ENCODE data around the gene DEDD2.

DEDD2 gene

DNA sequence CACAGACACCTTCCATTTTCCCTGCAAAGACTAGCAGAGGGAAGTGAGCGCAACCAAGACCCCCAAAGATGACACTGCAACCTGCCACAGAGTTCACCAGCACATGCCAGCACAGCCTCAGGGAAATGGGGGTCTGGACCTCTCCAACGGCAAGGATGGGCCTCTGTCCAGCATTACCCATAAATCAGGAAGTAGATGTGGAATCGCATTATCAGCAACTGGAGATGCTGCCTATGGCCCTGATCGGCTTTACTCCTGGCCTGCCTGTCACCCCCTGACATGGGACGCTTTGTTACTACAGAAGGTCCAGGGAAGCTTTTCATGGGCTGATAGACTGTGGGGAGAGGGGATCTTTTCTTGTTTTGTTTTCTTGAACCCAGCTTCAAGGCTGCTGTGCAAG is 43.8 kb downstream of the DEDD2 start:
- Histone ChIP-seq H3K36me3 (ENCODE audit: control insufficient read depth in 1 of 2, insufficient read depth in 2 of 2, low read depth in 1 of 2, low read length in 2 of 2) (no peaks in the 10 kb centered on the region), H3K79me1 (replicated peaks; ENCODE audit: low read length, poor library complexity, severe bottlenecking) (no peaks in the 10 kb centered on the region), H3K23ac (ENCODE audit: low read length in 2 of 2) (no peak overlapping the region), H3K27me3 (ENCODE audit: control insufficient read depth in 1 of 2, insufficient read depth in 1 of 2, low read length in 2 of 2) (peaks cover 64 to 87% of the 10 kb centered on the region in 2 experiments), H3K4me2 (ENCODE audit: low read length, poor library complexity, severe bottlenecking) (no peak overlapping the region), H2AK5ac (ENCODE audit: low read length, severe bottlenecking) (no peak overlapping the region), H3K4me1 (ENCODE audit: control insufficient read depth, insufficient read depth, low read depth, low read length) (peaks cover 9% of the 10 kb centered on the region), H3K9me3 (ENCODE audit: control insufficient read depth, low read length) (no peaks in the 10 kb centered on the region), H3K27ac (ENCODE audit: low read length, poor library complexity, severe bottlenecking) (no peak overlapping the region), H2BK12ac (ENCODE audit: low read length in 2 of 2) (no peak overlapping the region), H2BK120ac (ENCODE audit: low read depth, low read length) (no peak overlapping the region), H3K18ac (ENCODE audit: low read depth in 1 of 2, low read length in 2 of 2) (no peak overlapping the region), H2BK5ac (ENCODE audit: low read depth, low read length, poor library complexity, severe bottlenecking) (no peak overlapping the region), H2BK15ac (ENCODE audit: low read depth, poor library complexity, severe bottlenecking) (no peak overlapping the region), H3K9ac (ENCODE audit: low read length) (no peak overlapping the region), H4K8ac (ENCODE audit: low read length) (no peak overlapping the region), H4K91ac (ENCODE audit: low read length) (no peak overlapping the region), H3K14ac (ENCODE audit: low read length in 2 of 2) (no peak overlapping the region), H3K4me3 (ENCODE audit: insufficient read depth in 1 of 2, low read depth in 1 of 2, low read length in 2 of 2) (no peak overlapping the region), H3K4ac (ENCODE audit: low read depth in 1 of 2, low read length in 2 of 2) (no peak overlapping the region), H2AFZ (ENCODE audit: low read depth, low read length) (no peak overlapping the region)
- no peak for DNase-seq
- WGBS = 95% methylated on average over 5 of the region's 5 CpGs

DNA sequence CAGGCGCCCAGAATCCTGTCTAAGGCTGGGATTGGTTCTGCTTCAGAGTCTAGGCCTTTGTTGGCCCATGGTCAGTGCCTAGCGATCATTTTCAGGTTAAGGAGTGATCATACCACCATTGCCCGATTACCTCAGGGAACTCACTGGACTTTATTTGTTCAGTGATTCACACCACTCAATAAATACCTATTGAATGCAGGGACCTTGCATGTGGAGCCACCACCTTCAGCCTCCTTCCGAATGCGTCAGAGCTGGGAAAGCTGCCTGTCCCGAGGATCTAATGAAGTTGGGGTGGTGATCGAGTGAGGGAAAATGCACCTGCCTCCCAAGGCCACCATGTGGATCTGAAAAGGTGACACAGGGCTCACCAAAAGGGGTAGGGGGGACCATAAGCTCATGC is 45.2 kb downstream of the DEDD2 start:
- no peaks in the 10 kb centered on the region for H3K36me3 ChIP-seq (ENCODE audit: control insufficient read depth in 1 of 2, insufficient read depth in 2 of 2, low read depth in 1 of 2, low read length in 2 of 2)
- H3K9me3 ChIP-seq (ENCODE audit: control insufficient read depth, low read length) = no peaks in the 10 kb centered on the region
- no peak overlapping the region for H2AK5ac ChIP-seq (ENCODE audit: low read length, severe bottlenecking)
- no peak overlapping the region for H3K9ac ChIP-seq (ENCODE audit: low read length)
- no peaks in the 10 kb centered on the region for H3K79me1 ChIP-seq (replicated peaks; ENCODE audit: low read length, poor library complexity, severe bottlenecking)
- H3K14ac ChIP-seq (ENCODE audit: low read length in 2 of 2) = no peak overlapping the region
- H2AFZ ChIP-seq (ENCODE audit: low read depth, low read length) = no peak overlapping the region
- H3K4me3 ChIP-seq (ENCODE audit: insufficient read depth in 1 of 2, low read depth in 1 of 2, low read length in 2 of 2) = no peak overlapping the region
- peaks cover 8% of the 10 kb centered on the region for H3K4me1 ChIP-seq (ENCODE audit: control insufficient read depth, insufficient read depth, low read depth, low read length)
- no peak overlapping the region for H4K91ac ChIP-seq (ENCODE audit: low read length)
- no peak overlapping the region for H2BK5ac ChIP-seq (ENCODE audit: low read depth, low read length, poor library complexity, severe bottlenecking)
- H3K4ac ChIP-seq (ENCODE audit: low read depth in 1 of 2, low read length in 2 of 2) = no peak overlapping the region
- H3K27ac ChIP-seq (ENCODE audit: low read length, poor library complexity, severe bottlenecking) = no peak overlapping the region
- H3K23ac ChIP-seq (ENCODE audit: low read length in 2 of 2) = no peak overlapping the region
- H2BK15ac ChIP-seq (ENCODE audit: low read depth, poor library complexity, severe bottlenecking) = no peak overlapping the region
- H3K4me2 ChIP-seq (ENCODE audit: low read length, poor library complexity, severe bottlenecking) = no peak overlapping the region
- no peak overlapping the region for H2BK12ac ChIP-seq (ENCODE audit: low read length in 2 of 2)
- WGBS = 88% methylated on average over 7 of the region's 7 CpGs
- H4K8ac ChIP-seq (ENCODE audit: low read length) = no peak overlapping the region
- no peak overlapping the region for H2BK120ac ChIP-seq (ENCODE audit: low read depth, low read length)
- H3K27me3 ChIP-seq (ENCODE audit: control insufficient read depth in 1 of 2, insufficient read depth in 1 of 2, low read length in 2 of 2) = peaks cover 62 to 87% of the 10 kb centered on the region in 2 experiments
- H3K18ac ChIP-seq (ENCODE audit: low read depth in 1 of 2, low read length in 2 of 2) = no peak overlapping the region
- no peak for DNase-seq

DNA sequence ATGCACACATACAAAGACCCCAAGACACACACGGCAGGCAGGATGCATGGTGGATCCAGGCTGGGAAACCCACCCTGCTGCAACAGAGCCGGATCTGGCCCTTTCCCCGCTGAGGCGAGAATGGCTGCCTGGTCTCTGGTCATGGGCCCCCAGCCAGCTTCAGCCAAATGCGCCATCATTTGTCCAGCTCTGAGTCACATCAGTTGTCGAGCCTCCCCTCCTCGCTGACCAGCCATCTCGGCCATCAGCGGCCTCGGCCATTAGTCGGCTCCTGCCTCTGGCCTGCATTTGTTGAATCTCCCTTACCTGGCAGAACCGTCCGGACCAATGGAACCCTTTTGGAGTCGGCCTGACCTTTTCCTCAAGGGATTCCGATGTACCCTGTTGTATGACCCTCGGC is 46.8 kb downstream of the DEDD2 start:
- no peak overlapping the region for H3K4ac ChIP-seq (ENCODE audit: low read depth in 1 of 2, low read length in 2 of 2)
- no peak overlapping the region for H4K91ac ChIP-seq (ENCODE audit: low read length)
- H2AK5ac ChIP-seq (ENCODE audit: low read length, severe bottlenecking) = no peak overlapping the region
- H3K9ac ChIP-seq (ENCODE audit: low read length) = no peak overlapping the region
- H3K4me2 ChIP-seq (ENCODE audit: low read length, poor library complexity, severe bottlenecking) = no peak overlapping the region
- H2BK5ac ChIP-seq (ENCODE audit: low read depth, low read length, poor library complexity, severe bottlenecking) = no peak overlapping the region
- no peak overlapping the region for H2BK120ac ChIP-seq (ENCODE audit: low read depth, low read length)
- no peak overlapping the region for H2AFZ ChIP-seq (ENCODE audit: low read depth, low read length)
- H3K36me3 ChIP-seq (ENCODE audit: control insufficient read depth in 1 of 2, insufficient read depth in 2 of 2, low read depth in 1 of 2, low read length in 2 of 2) = no peaks in the 10 kb centered on the region
- no peak overlapping the region for H3K4me3 ChIP-seq (ENCODE audit: insufficient read depth in 1 of 2, low read depth in 1 of 2, low read length in 2 of 2)
- no peak overlapping the region for H3K23ac ChIP-seq (ENCODE audit: low read length in 2 of 2)
- H3K79me1 ChIP-seq (replicated peaks; ENCODE audit: low read length, poor library complexity, severe bottlenecking) = no peaks in the 10 kb centered on the region
- no peak overlapping the region for H4K8ac ChIP-seq (ENCODE audit: low read length)
- H3K9me3 ChIP-seq (ENCODE audit: control insufficient read depth, low read length) = no peaks in the 10 kb centered on the region
- DNase-seq = no peak
- 81% methylated on average over 16 of the region's 16 CpGs for WGBS
- H3K18ac ChIP-seq (ENCODE audit: low read depth in 1 of 2, low read length in 2 of 2) = no peak overlapping the region
- H3K27me3 ChIP-seq (ENCODE audit: control insufficient read depth in 1 of 2, insufficient read depth in 1 of 2, low read length in 2 of 2) = peaks cover 68 to 99% of the 10 kb centered on the region in 2 experiments
- H2BK15ac ChIP-seq (ENCODE audit: low read depth, poor library complexity, severe bottlenecking) = no peak overlapping the region
- H2BK12ac ChIP-seq (ENCODE audit: low read length in 2 of 2) = no peak overlapping the region
- no peak overlapping the region for H3K27ac ChIP-seq (ENCODE audit: low read length, poor library complexity, severe bottlenecking)
- no peak overlapping the region for H3K14ac ChIP-seq (ENCODE audit: low read length in 2 of 2)
- H3K4me1 ChIP-seq (ENCODE audit: control insufficient read depth, insufficient read depth, low read depth, low read length) = no peaks in the 10 kb centered on the region

DNA sequence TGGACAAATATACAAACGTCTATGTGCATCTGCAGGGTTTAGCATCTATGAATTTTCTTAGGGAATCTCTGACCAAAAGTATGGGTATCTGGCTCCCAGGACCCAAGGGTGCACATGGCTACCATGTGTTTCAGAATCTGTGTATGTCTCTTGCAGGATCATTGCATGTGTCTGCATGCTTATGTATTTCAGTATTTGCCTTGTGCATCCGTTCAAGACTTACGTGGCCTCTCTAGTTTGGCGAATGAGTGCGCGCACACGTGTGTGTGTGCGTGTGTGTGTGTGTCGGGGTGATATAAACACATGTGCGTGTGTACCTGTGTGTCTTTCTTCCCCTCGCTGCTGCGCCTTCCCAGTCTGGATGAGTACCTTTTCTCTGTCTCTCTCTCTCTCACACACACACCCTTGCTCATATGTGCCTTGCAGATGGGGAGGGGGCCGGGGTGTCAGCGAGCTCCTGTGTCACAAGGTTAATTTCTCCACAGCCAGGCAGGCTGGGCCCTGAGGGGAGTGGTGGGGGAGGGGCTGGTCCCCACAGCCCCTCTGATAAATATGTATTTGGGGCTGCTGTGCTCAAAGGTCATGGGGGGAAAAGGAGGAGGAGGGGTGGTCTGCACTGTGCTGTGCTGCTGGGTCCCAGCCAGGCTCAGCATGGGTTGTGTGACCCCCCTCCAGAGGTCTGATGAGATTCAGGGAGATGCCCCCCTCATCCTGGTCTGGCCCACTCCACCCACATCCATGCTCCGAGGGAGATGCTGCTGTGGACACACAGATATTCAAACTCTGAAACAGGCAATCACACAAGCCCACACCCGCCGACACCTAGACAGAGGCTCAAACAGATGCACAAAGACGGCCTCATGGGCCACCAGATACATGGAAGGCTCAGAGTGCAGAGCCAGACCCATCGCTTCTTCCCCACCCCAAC is 47.7 kb downstream of the DEDD2 start:
- H3K79me1 ChIP-seq (replicated peaks; ENCODE audit: low read length, poor library complexity, severe bottlenecking) = no peaks in the 10 kb centered on the region
- no peak overlapping the region for H3K4ac ChIP-seq (ENCODE audit: low read depth in 1 of 2, low read length in 2 of 2)
- WGBS = 88% methylated on average over 17 of the region's 19 CpGs
- H4K91ac ChIP-seq (ENCODE audit: low read length) = no peak overlapping the region
- no peak overlapping the region for H3K14ac ChIP-seq (ENCODE audit: low read length in 2 of 2)
- no peak overlapping the region for H3K27ac ChIP-seq (ENCODE audit: low read length, poor library complexity, severe bottlenecking)
- H3K36me3 ChIP-seq (ENCODE audit: control insufficient read depth in 1 of 2, insufficient read depth in 2 of 2, low read depth in 1 of 2, low read length in 2 of 2) = no peaks in the 10 kb centered on the region
- H2AK5ac ChIP-seq (ENCODE audit: low read length, severe bottlenecking) = no peak overlapping the region
- no peak overlapping the region for H3K9ac ChIP-seq (ENCODE audit: low read length)
- no peak overlapping the region for H2BK120ac ChIP-seq (ENCODE audit: low read depth, low read length)
- no peak overlapping the region for H2AFZ ChIP-seq (ENCODE audit: low read depth, low read length)
- H3K4me3 ChIP-seq (ENCODE audit: insufficient read depth in 1 of 2, low read depth in 1 of 2, low read length in 2 of 2) = no peak overlapping the region
- H3K23ac ChIP-seq (ENCODE audit: low read length in 2 of 2) = no peak overlapping the region
- H3K4me1 ChIP-seq (ENCODE audit: control insufficient read depth, insufficient read depth, low read depth, low read length) = no peaks in the 10 kb centered on the region
- no peak overlapping the region for H2BK15ac ChIP-seq (ENCODE audit: low read depth, poor library complexity, severe bottlenecking)
- H3K4me2 ChIP-seq (ENCODE audit: low read length, poor library complexity, severe bottlenecking) = no peak overlapping the region
- H3K9me3 ChIP-seq (ENCODE audit: control insufficient read depth, low read length) = no peaks in the 10 kb centered on the region
- peaks cover 65 to 99% of the 10 kb centered on the region in 2 experiments for H3K27me3 ChIP-seq (ENCODE audit: control insufficient read depth in 1 of 2, insufficient read depth in 1 of 2, low read length in 2 of 2)
- no peak overlapping the region for H2BK12ac ChIP-seq (ENCODE audit: low read length in 2 of 2)
- no peak for DNase-seq
- H2BK5ac ChIP-seq (ENCODE audit: low read depth, low read length, poor library complexity, severe bottlenecking) = no peak overlapping the region
- H4K8ac ChIP-seq (ENCODE audit: low read length) = no peak overlapping the region
- no peak overlapping the region for H3K18ac ChIP-seq (ENCODE audit: low read depth in 1 of 2, low read length in 2 of 2)

All from mesenchymal stem cell (in vitro differentiated cells and primary cell).